Activated gamma-delta T cell treated with anti-CD3 and anti-CD28 coated beads, Interleukin-2, amount 50 U/mL, for 16 hours (primary cell): ENCODE results near the gene CBX7.

Source experiments
- DNase-seq: peaks from one replicate; pipeline ENCODE4 v3.0.0-alpha.2; 2020; ENCODE audit warnings: low read depth

CBX7 gene

DNA sequence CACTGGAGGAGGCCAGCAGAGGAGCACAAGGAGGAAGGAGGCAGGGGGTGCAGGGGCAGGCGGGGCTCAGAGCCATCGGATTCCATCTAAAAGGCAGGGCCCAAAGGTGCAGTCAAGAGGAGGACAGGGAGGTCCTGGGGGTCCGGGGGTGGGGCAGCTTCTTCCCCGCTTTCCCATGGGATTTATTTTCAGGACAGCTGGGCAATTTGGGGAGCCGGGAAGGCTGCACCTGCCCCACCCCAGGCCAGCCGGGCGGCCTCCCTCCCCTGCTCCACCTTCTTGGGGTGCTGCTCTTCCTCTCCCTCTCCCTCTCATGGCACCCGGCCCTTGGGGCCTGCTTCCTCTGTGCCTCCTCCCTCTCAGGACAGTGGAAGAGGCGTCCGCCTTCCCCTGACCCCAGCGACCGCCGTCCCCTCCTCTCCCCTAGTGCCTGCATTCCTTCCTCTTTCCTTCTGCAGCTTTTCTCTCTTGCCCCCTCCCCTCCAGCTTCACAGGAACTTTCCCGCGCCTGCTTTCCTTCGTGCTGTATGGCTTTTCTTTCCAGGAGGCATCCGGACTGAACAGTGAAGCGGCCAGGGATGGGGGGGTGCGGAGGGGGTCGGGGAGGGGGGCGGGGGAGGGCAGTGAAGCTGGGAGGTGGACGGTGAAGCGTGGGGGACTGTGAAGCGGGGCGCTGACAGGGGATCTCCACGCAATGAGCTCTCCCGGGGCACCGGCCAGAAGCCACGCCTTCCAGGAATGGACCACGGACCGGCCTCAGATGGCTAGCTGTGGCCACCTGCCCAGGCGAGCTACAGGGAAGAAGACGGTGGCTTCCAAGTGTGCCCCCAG is 28.5 kb downstream of the CBX7 start:
- no peak for DNase-seq

GRCh38 chr22:39122772-39123470 is 29.6 kb downstream of the CBX7 start:
- no peak for DNase-seq

DNA sequence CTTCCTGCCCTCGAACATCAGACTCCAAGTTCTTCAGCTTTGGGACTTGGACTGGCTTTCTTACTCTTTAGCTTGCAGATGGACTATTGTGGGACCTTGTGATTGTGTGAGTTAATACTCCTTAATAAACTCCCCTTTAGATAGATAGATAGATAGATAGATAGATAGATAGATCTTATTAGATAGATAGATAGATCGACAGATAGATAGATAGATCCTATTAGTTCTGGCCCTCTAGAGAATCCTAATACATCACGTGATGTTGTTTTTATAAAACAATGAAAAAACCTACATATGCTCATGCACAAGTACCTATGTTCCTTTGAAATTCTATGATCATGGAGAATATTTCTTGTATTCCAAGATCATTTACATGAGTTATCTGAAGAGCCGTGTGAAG is 31.5 kb downstream of the CBX7 start:
- no peak for DNase-seq

- peak; percentile 59 for DNase-seq
Measured at GRCh38 chr22:39117585-39118191, 34.8 kb downstream of the CBX7 start.

- no peak for DNase-seq
Measured at GRCh38 chr22:39115977-39116621, 36.4 kb downstream of the CBX7 start.

GRCh38 chr22:39115570-39115969 is 36.9 kb downstream of the CBX7 start:
- DNase-seq: no peak

DNA sequence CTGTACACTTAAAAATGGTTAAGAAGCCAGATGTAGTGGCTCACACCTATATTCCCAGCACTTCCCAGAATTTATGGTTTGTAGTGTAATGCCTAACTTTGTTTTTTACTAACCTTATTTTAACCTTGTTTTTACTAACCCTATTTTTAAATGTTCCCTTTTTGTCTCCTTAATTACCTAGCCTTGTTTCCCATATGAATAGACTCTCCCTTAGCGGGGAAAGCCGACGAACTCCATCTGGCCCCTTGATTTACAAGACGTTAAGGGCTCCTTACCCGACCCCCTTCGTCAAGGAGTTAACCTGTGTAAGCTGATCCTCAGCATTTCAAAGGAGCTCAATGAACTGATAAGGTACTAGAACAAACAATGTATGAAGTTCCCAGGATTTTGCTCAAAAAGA is 38.4 kb downstream of the CBX7 start:
- no peak for DNase-seq

GRCh38 chr22:39110631-39111561 is 41.6 kb downstream of the CBX7 start:
- no peak for DNase-seq

- no peak for DNase-seq
Measured at GRCh38 chr22:39109361-39109760, 43.1 kb downstream of the CBX7 start.

DNA sequence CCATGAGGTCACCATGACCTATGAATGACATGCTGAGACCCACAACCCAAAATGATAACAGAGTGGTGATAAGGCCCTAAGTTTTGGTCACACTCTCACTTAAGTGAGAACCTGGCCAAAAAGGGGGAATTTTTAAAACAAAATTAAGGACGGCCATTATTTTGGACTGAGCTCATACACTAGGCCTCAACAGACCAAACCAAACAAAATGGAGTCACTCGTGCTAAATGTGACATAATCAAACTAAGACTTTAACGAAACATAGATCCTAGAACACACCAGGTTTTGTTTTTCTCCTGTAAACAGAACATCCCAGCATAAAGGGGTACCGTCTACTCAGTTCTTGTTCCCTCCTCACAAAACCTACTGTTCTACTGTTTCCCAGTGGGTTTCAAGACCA is 44.0 kb downstream of the CBX7 start:
- no peak for DNase-seq

DNA sequence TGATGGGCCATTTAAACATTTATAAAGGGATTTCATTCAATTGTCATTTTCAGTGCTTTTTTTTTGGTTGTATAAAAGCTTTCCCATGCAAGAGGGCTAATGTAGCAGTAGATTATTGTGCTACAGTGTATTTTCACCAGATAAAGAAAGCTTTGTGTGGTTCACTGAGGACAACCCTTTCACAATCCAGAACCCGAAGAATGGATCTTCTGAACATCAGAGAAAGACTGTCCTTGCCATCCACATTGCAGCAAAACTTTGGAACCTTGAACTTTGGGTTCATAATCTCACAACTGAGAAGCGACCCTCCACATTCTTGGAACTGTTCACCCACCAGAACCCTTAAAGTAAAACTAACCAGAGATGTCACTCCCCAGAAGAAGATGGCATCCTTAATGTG is 46.2 kb downstream of the CBX7 start:
- DNase-seq: no peak

GRCh38 chr22:39103431-39103830 is 49.0 kb downstream of the CBX7 start:
- DNase-seq: no peak

DNA sequence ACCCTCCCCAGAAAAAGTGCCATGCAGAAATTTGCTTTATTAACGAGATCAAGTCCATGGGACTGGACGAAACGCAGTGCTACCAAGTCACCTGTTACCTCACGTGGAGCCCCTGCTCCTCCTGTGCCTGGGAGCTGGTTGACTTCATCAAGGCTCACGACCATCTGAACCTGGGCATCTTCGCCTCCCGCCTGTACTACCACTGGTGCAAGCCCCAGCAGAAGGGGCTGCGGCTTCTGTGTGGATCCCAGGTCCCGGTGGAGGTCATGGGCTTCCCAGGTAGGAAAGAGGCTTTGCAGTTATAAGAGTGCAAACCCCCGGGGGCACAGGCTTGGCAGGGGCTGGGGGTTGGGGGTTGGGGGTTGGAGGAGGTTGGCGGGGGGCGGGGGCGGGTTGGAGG is 51.3 kb downstream of the CBX7 start:
- no peak for DNase-seq

- DNase-seq: no peak
Measured at GRCh38 chr22:39098576-39098975, 53.9 kb downstream of the CBX7 start.

GRCh38 chr22:39098026-39098425 is 54.5 kb downstream of the CBX7 start:
- DNase-seq: no peak

GRCh38 chr22:39097098-39098020 is 55.1 kb downstream of the CBX7 start, which contains the start of gene APOBEC3H:
TSS of gene APOBEC3H (plus strand) at chr22:39097244. CDS start at chr22:39100279, 3,035 bp downstream.
- no peak for DNase-seq

- DNase-seq: no peak
Measured at GRCh38 chr22:39095971-39096370, 56.5 kb downstream of the CBX7 start.

- no peak for DNase-seq
Measured at GRCh38 chr22:39094717-39095389, 57.6 kb downstream of the CBX7 start.

- no peak for DNase-seq
Measured at GRCh38 chr22:39092111-39092862, 60.2 kb downstream of the CBX7 start.
